Stimulated activated CD4-positive, alpha-beta T cell treated with anti-CD3 and anti-CD28 coated beads, Interleukin-12 subunit alpha, Interleukin-12 subunit beta, amount 100 ng/mL, for 4 hours (primary cell): ENCODE results near the gene KREMEN1.

Experiments used
- DNase-seq: peaks from one replicate; pipeline ENCODE4 v3.0.0-alpha.2; 2020

KREMEN1 gene

GRCh38 chr22:29209624-29209929 is 136.7 kb downstream of the KREMEN1 start:
- no peak for DNase-seq

DNA sequence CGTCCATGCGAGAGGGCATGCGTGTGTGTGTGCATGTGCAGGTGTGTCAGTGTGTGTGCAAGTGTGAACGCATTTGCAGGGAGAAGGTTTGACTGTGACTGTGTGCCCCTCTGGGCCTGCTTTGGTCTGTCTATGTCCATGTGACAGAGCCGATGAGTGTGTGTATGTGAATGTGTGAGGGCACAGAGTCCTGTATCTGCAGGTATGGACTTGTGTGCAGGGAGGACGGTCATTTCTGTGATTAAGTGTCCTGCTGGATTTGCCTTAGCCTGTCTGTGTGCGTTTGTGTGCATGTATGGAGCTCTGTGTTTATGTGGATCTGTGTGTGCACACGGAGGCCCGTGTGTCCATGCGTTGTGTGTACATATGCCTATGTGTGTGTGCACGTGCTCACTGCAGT is 138.2 kb downstream of the KREMEN1 start:
- no peak for DNase-seq

DNA sequence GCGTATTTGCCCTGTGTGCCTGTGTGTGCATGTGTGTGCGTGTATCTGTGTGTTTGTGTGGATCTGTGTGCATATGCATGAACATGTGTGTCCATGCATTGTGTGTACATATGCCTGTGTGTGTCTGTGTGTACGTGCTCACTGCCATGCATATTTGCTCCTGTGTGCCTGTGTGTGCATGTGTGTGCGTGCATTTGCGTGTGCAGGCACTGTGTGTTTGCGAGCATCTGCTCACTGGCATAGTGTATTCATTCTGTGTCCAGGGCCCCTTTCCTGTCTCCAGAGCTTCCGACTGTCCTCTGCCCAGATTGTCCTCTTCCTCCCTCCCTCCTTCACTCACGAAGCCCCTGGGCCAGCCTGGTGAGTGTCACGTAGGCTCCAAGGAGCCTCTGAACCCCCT is 138.6 kb downstream of the KREMEN1 start:
- no peak for DNase-seq

- DNase-seq, result no peak
Observed at GRCh38 chr22:29212743-29213142, 139.9 kb downstream of the KREMEN1 start.

DNA sequence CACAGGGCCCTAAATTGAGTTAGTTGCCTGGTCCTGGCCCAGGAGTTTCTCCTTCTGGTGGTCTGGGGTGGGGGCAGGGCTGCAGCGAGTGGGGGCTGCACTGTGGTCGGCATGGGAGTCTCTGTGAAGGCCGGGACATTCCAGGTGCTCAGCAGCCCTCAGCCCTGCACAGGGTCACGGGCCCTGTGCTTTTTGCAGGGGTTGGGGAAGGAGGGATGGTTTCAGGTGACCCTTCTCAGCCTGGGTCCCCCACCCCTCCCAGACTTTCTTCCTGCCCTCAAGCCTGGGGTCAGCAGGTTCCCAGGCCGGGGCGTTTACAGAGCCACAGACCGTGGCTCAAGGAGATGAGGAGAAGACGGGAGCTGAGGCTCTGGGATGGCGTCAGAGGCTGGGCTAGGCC is 140.7 kb downstream of the KREMEN1 start:
- no peak for DNase-seq

DNA sequence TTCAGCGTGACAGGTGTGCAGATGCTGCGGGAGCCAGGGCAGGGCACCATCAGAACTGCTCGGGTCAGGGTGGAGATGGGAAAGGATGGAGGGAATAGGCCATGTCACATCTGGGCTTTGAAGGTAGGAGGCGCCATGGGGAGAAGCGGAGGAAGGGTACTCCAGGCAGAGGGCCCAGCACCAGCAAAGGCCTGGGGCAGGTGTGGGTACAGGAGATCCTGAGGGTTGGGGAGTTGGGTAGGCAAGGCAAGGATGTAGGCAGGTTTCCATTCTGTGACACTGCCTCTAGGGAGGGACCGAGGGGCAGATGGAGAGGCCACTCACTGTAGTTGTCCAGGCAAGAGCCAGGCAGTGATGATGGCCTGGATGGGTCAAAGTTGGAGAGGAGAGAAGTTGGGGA is 141.4 kb downstream of the KREMEN1 start:
- no peak for DNase-seq

GRCh38 chr22:29215012-29215860 is 142.4 kb downstream of the KREMEN1 start:
- no peak for DNase-seq

DNA sequence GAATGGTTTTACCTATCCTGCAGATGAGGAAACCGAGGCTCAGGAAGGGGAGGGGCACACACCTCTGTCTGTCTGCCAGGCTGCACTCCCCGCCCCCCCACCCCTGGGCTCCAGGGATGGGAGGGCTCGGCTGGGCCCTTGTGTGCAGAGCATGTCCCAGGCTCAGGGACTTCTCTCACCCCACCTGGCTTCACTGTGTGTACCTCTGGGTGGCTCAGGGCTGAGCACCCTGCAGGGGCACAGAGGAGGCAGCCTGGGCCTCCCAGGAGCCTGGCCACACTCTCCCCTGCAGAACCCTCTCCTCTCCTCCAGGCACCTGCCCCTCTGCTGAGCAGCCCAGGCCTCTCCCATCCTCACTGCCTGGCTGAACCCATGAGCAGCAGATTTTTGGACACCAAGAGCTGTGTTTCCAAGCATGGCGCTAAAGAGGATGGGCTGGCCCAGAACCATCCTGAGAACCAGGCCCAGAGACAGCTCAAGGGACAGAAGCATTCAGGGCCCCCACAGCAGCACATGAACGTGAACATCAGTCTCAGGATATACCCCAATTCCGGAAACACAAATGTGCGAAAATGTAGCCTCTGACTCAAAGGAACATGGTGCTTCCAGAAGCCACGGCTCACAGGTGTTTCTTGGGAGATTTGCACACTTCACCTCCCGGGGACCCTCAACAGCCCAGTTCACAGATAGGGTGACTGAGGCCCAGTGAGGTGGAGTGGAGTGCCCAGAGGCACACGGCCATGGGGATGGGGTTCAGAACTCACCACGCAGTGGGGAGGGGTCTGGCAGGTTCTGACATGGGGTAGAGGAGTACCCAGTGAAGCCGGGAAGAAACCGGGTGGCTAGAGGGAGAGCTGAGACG is 143.4 kb downstream of the KREMEN1 start:
- DNase-seq, result no peak

GRCh38 chr22:29216873-29217666 is 144.2 kb downstream of the KREMEN1 start:
- DNase-seq, result no peak
